Measurements from ENCODE around the gene PPP1R37. TPM values are rescaled to one million over a fixed set of nuclear protein-coding genes. Genes with fewer than 3 reads are reported as not detected.
A peak's percentile ranks its signal among the peaks of the same experiment; 100 is the strongest.

The PPP1R37 gene
- total RNA-seq, 1 donor, result 53.6 TPM

- Histone ChIP-seq H3K27me3 (ENCODE audit: insufficient read depth, low read length) (no peaks in the 10 kb centered on the region), H3K36me3 (ENCODE audit: insufficient read depth, low read length) (no peaks in the 10 kb centered on the region), H4K20me1 (ENCODE audit: insufficient read depth, low read length) (no peaks in the 10 kb centered on the region), H3K4me3 (ENCODE audit: insufficient read depth, low read length) (no peak overlapping the region), H3K79me2 (ENCODE audit: insufficient read depth, low read length) (no peaks in the 10 kb centered on the region), H2AFZ (ENCODE audit: low read length) (no peak overlapping the region), H3K27ac (ENCODE audit: low read depth, low read length) (no peak overlapping the region), H3K9me3 (ENCODE audit: low read depth, low read length) (no peaks in the 10 kb centered on the region), H3K4me2 (ENCODE audit: insufficient read depth, low read length) (no peak overlapping the region), H3K4me1 (ENCODE audit: insufficient read depth, low read length) (peaks cover 14% of the 10 kb centered on the region)
- no peak for TF ChIP-seq CTCF (IDR thresholded peaks at IDR 0.05; ENCODE audit: extremely low read depth, low read depth, low read length)
- peak; percentile 73 for DNase-seq (ENCODE audit: insufficient read length, low spot score, missing footprints)
These were observed 75.9 kb downstream of the PPP1R37 start for GRCh38 chr19:45168767-45169351.

- H4K20me1 ChIP-seq (ENCODE audit: insufficient read depth, low read length), result no peaks in the 10 kb centered on the region
- H3K4me2 ChIP-seq (ENCODE audit: insufficient read depth, low read length), result no peak overlapping the region
- H3K4me3 ChIP-seq (ENCODE audit: insufficient read depth, low read length), result no peak overlapping the region
- no peak for TF ChIP-seq CTCF (IDR thresholded peaks at IDR 0.05; ENCODE audit: extremely low read depth, low read depth, low read length)
- no peak overlapping the region for H3K27ac ChIP-seq (ENCODE audit: low read depth, low read length)
- H3K79me2 ChIP-seq (ENCODE audit: insufficient read depth, low read length), result no peaks in the 10 kb centered on the region
- H2AFZ ChIP-seq (ENCODE audit: low read length), result no peak overlapping the region
- DNase-seq (ENCODE audit: insufficient read length, low spot score, missing footprints), result peak; percentile 53
- no peaks in the 10 kb centered on the region for H3K27me3 ChIP-seq (ENCODE audit: insufficient read depth, low read length)
- H3K4me1 ChIP-seq (ENCODE audit: insufficient read depth, low read length), result peaks cover 15% of the 10 kb centered on the region
- H3K9me3 ChIP-seq (ENCODE audit: low read depth, low read length), result no peaks in the 10 kb centered on the region
- H3K36me3 ChIP-seq (ENCODE audit: insufficient read depth, low read length), result no peaks in the 10 kb centered on the region
These were observed 76.6 kb downstream of the PPP1R37 start for GRCh38 chr19:45169602-45170001.

- TF ChIP-seq CTCF (IDR thresholded peaks at IDR 0.05; ENCODE audit: extremely low read depth, low read depth, low read length), result no peak
- H3K4me2 ChIP-seq (ENCODE audit: insufficient read depth, low read length), result no peak overlapping the region
- H3K79me2 ChIP-seq (ENCODE audit: insufficient read depth, low read length), result no peaks in the 10 kb centered on the region
- no peak overlapping the region for H3K27ac ChIP-seq (ENCODE audit: low read depth, low read length)
- no peaks in the 10 kb centered on the region for H3K36me3 ChIP-seq (ENCODE audit: insufficient read depth, low read length)
- no peaks in the 10 kb centered on the region for H3K9me3 ChIP-seq (ENCODE audit: low read depth, low read length)
- DNase-seq (ENCODE audit: insufficient read length, low spot score, missing footprints), result peak; percentile 58
- H3K4me3 ChIP-seq (ENCODE audit: insufficient read depth, low read length), result no peak overlapping the region
- peaks cover 13% of the 10 kb centered on the region for H3K4me1 ChIP-seq (ENCODE audit: insufficient read depth, low read length)
- no peaks in the 10 kb centered on the region for H4K20me1 ChIP-seq (ENCODE audit: insufficient read depth, low read length)
- no peaks in the 10 kb centered on the region for H3K27me3 ChIP-seq (ENCODE audit: insufficient read depth, low read length)
- no peak overlapping the region for H2AFZ ChIP-seq (ENCODE audit: low read length)
These were observed 77.4 kb downstream of the PPP1R37 start for GRCh38 chr19:45170146-45171106.

GRCh38 chr19:45171211-45171623 is 78.2 kb downstream of the PPP1R37 start:
- Histone ChIP-seq H3K4me2 (ENCODE audit: insufficient read depth, low read length) (no peak overlapping the region), H3K79me2 (ENCODE audit: insufficient read depth, low read length) (no peaks in the 10 kb centered on the region), H3K27me3 (ENCODE audit: insufficient read depth, low read length) (no peaks in the 10 kb centered on the region), H3K4me1 (ENCODE audit: insufficient read depth, low read length) (peaks cover 16% of the 10 kb centered on the region), H3K9me3 (ENCODE audit: low read depth, low read length) (no peaks in the 10 kb centered on the region), H3K27ac (ENCODE audit: low read depth, low read length) (no peak overlapping the region), H2AFZ (ENCODE audit: low read length) (no peak overlapping the region), H4K20me1 (ENCODE audit: insufficient read depth, low read length) (no peaks in the 10 kb centered on the region), H3K36me3 (ENCODE audit: insufficient read depth, low read length) (no peaks in the 10 kb centered on the region), H3K4me3 (ENCODE audit: insufficient read depth, low read length) (no peak overlapping the region)
- peak; percentile 47 for DNase-seq (ENCODE audit: insufficient read length, low spot score, missing footprints)
- TF ChIP-seq CTCF (IDR thresholded peaks at IDR 0.05; ENCODE audit: extremely low read depth, low read depth, low read length), result no peak

All from osteoblast (primary cell).